MM.1S (cell line): Measurements from ENCODE around the gene TNPO2.

Experiments
- DNase-seq: peaks from one replicate; pipeline ENCODE4 v3.0.0-alpha.2; 2015
- H2AFZ ChIP-seq: fragments of 300-600 bp; sonication (generic); 2 replicates; pipeline ENCODE4 v1.6.0; 2016; ENCODE audit warnings: antibody characterized with exemption, low read length
- H3F3A ChIP-seq: fragments of 300-600 bp; sonication (generic); 2 replicates; pipeline ENCODE4 v1.6.1; 2016; ENCODE audit warnings: mild to moderate bottlenecking, antibody characterized with exemption, low read length, moderate library complexity, mixed read lengths; ENCODE audit not compliant: insufficient read depth
- H3K27ac ChIP-seq: fragments of 300-600 bp; sonication (generic); 2 replicates; pipeline ENCODE4 v1.5.1; 2016; ENCODE audit warnings: mild to moderate bottlenecking, low read length
- H3K27me3 ChIP-seq: fragments of 300-600 bp; sonication (generic); replicated peaks from 2 replicates; pipeline ENCODE4 v1.6.0; 2016; ENCODE audit warnings: low read length; ENCODE audit not compliant: insufficient read depth
- H3K36me3 ChIP-seq: fragments of 300-600 bp; sonication (generic); replicated peaks from 2 replicates; pipeline ENCODE4 v1.6.1; 2016; ENCODE audit warnings: mild to moderate bottlenecking, low read length, mixed read lengths; ENCODE audit not compliant: insufficient read depth
- H3K4me1 ChIP-seq: fragments of 300-600 bp; sonication (generic); 2 replicates; pipeline ENCODE4 v1.6.1; 2016; ENCODE audit warnings: low read length, mixed read lengths
- H3K4me2 ChIP-seq: fragments of 300-600 bp; sonication (generic); 2 replicates; pipeline ENCODE4 v1.6.0; 2016; ENCODE audit warnings: low read depth, low read length
- H3K4me3 ChIP-seq: fragments of 300-600 bp; sonication (generic); 2 replicates; pipeline ENCODE4 v1.5.1; 2016; ENCODE audit warnings: low read length, mixed read lengths
- H3K79me2 ChIP-seq: fragments of 300-600 bp; sonication (generic); 2 replicates; pipeline ENCODE4 v1.6.1; 2016; ENCODE audit warnings: mixed run types, low read length, mixed read lengths
- H3K9ac ChIP-seq: fragments of 300-600 bp; sonication (generic); 2 replicates; pipeline ENCODE4 v1.6.1; 2016; ENCODE audit warnings: low read length, mixed read lengths
- H3K9me2 ChIP-seq: fragments of 300-600 bp; sonication (generic); replicated peaks from 2 replicates; pipeline ENCODE4 v1.6.1; 2016; ENCODE audit warnings: mild to moderate bottlenecking, low read length, mixed read lengths; ENCODE audit not compliant: insufficient read depth
- H3K9me3 ChIP-seq: fragments of 300-600 bp; sonication (generic); replicated peaks from 2 replicates; pipeline ENCODE4 v1.6.1; 2016; ENCODE audit warnings: mild to moderate bottlenecking, low read length, mixed read lengths; ENCODE audit not compliant: insufficient read depth
- H4K20me1 ChIP-seq: fragments of 300-600 bp; sonication (generic); 2 replicates; pipeline ENCODE4 v1.6.1; 2016; ENCODE audit warnings: mild to moderate bottlenecking, low read length, moderate library complexity, mixed read lengths; ENCODE audit not compliant: insufficient read depth
- CTCF ChIP-seq: fragments of 300-600 bp; sonication (generic); IDR thresholded peaks from 2 replicates; pipeline ENCODE4 v1.5.1; 2016; ENCODE audit warnings: antibody characterized with exemption, low read length, mixed read lengths
- EZH2 ChIP-seq: fragments of 300-600 bp; sonication (generic); optimal IDR thresholded peaks from 2 replicates; pipeline ENCODE3; 2017; ENCODE audit warnings: low read depth, mild to moderate bottlenecking, antibody characterized with exemption, low read length, mixed read lengths
- EZH2phosphoT487 ChIP-seq: fragments of 300-600 bp; sonication (generic); IDR thresholded peaks from 2 replicates; pipeline ENCODE4 v1.6.1; 2018; ENCODE audit warnings: antibody characterized with exemption, low read length

TNPO2 gene

GRCh38 chr19:12769689-12770088 is 46.0 kb upstream of the TNPO2 start:
- TF ChIP-seq CTCF, result peak; percentile 17; the same call in 1 of the 2 replicates
- no peak for TF ChIP-seq EZH2phosphoT487
- TF ChIP-seq EZH2, result no peak
- H2AFZ ChIP-seq, result peak overlapping the region; percentile 56
- peak overlapping the region; percentile 27; the same call in 1 of the 2 replicates for H3K4me3 ChIP-seq
- peaks cover 18% of the 10 kb centered on the region for H3K4me1 ChIP-seq
- peak overlapping the region; percentile 78 for H3K4me2 ChIP-seq
- peak overlapping the region; percentile 12; the same call in 1 of the 2 replicates for H3K9ac ChIP-seq
- H3F3A ChIP-seq, result peaks cover 5% of the 10 kb centered on the region; the same call in 1 of the 2 replicates
- no peaks in the 10 kb centered on the region for H4K20me1 ChIP-seq
- no peak overlapping the region for H3K27ac ChIP-seq
- no peaks in the 10 kb centered on the region for H3K9me2 ChIP-seq
- H3K36me3 ChIP-seq, result no peaks in the 10 kb centered on the region
- H3K79me2 ChIP-seq, result no peaks in the 10 kb centered on the region
- no peaks in the 10 kb centered on the region for H3K9me3 ChIP-seq
- no peaks in the 10 kb centered on the region for H3K27me3 ChIP-seq
- DNase-seq, result peak; percentile 78

- H3K4me3 ChIP-seq, result no peak overlapping the region
- no peaks in the 10 kb centered on the region for H3K79me2 ChIP-seq
- no peaks in the 10 kb centered on the region for H3K9me3 ChIP-seq
- no peak overlapping the region for H3K9ac ChIP-seq
- no peaks in the 10 kb centered on the region for H4K20me1 ChIP-seq
- H3K4me1 ChIP-seq, result peaks cover 10% of the 10 kb centered on the region
- H3K27me3 ChIP-seq, result no peaks in the 10 kb centered on the region
- H3K36me3 ChIP-seq, result no peaks in the 10 kb centered on the region
- H2AFZ ChIP-seq, result no peak overlapping the region
- no peak overlapping the region for H3K4me2 ChIP-seq
- H3K9me2 ChIP-seq, result no peaks in the 10 kb centered on the region
- no peaks in the 10 kb centered on the region for H3F3A ChIP-seq
- no peak overlapping the region for H3K27ac ChIP-seq
- no peak for DNase-seq
- TF ChIP-seq EZH2, result no peak
- no peak for TF ChIP-seq EZH2phosphoT487
- no peak for TF ChIP-seq CTCF
Observed at GRCh38 chr19:12767666-12768065, 43.9 kb upstream of the TNPO2 start.

GRCh38 chr19:12767150-12767549 is 43.4 kb upstream of the TNPO2 start:
- Histone ChIP-seq H3K36me3 (no peaks in the 10 kb centered on the region), H3K9me2 (no peaks in the 10 kb centered on the region), H3K4me2 (no peak overlapping the region), H3F3A (no peaks in the 10 kb centered on the region), H4K20me1 (no peaks in the 10 kb centered on the region), H3K27ac (no peak overlapping the region), H3K4me3 (no peak overlapping the region), H3K9ac (no peak overlapping the region), H3K27me3 (no peaks in the 10 kb centered on the region), H3K79me2 (no peaks in the 10 kb centered on the region), H3K9me3 (no peaks in the 10 kb centered on the region), H2AFZ (no peak overlapping the region), H3K4me1 (peaks cover 10% of the 10 kb centered on the region)
- TF ChIP-seq CTCF, result no peak
- TF ChIP-seq EZH2phosphoT487, result no peak
- TF ChIP-seq EZH2, result no peak
- DNase-seq, result no peak
